GM19438 (cell line): Measurements from ENCODE around the gene HEXIM1.
A peak's percentile ranks its signal among the peaks of the same experiment; 100 is the strongest.

Experiments
- ATAC-seq: cut with Tn5 transposase; IDR thresholded peaks from one replicate; pipeline ENCODE4 v1.9.1; 2021; ENCODE audit warnings: low read depth; ENCODE audit not compliant: unreplicated experiment

HEXIM1 gene

GRCh38 chr17:45128331-45128730, 19.9 kb upstream of the HEXIM1 start:
- no peak for ATAC-seq

- no peak for ATAC-seq
Observed at GRCh38 chr17:45128989-45129388, 19.3 kb upstream of the HEXIM1 start.

GRCh38 chr17:45129426-45129939, 18.8 kb upstream of the HEXIM1 start:
- no peak for ATAC-seq

- no peak for ATAC-seq
Observed at GRCh38 chr17:45129940-45130680, 18.2 kb upstream of the HEXIM1 start.

- no peak for ATAC-seq
Observed at GRCh38 chr17:45130681-45131615, 17.3 kb upstream of the HEXIM1 start.

GRCh38 chr17:45131616-45132319, 16.5 kb upstream of the HEXIM1 start:
- no peak for ATAC-seq

GRCh38 chr17:45132320-45132571, 16.0 kb upstream of the HEXIM1 start, which contains the start of gene PLCD3:
Gene PLCD3 (minus strand): TSS chr17:45132515. CDS start chr17:45132410, 105 bp downstream.
- no peak for ATAC-seq

GRCh38 chr17:45132572-45133463, 15.5 kb upstream of the HEXIM1 start:
- no peak for ATAC-seq

GRCh38 chr17:45135192-45135977, 12.9 kb upstream of the HEXIM1 start, which contains the start of gene ACBD4:
Gene ACBD4 (plus strand): TSS chr17:45135687. CDS start chr17:45136145, 458 bp downstream.
- peak; percentile 66 for ATAC-seq

- no peak for ATAC-seq
Observed at GRCh38 chr17:45135978-45136791, 12.1 kb upstream of the HEXIM1 start.

GRCh38 chr17:45136846-45137560, 11.3 kb upstream of the HEXIM1 start:
- no peak for ATAC-seq

GRCh38 chr17:45137561-45138305, 10.5 kb upstream of the HEXIM1 start:
- no peak for ATAC-seq

- ATAC-seq: no peak
Observed at GRCh38 chr17:45138911-45139532, 9.3 kb upstream of the HEXIM1 start.

- ATAC-seq: no peak
Observed at GRCh38 chr17:45139533-45139920, 8.7 kb upstream of the HEXIM1 start.

- ATAC-seq: no peak
Observed at GRCh38 chr17:45143094-45143670, 5.1 kb upstream of the HEXIM1 start.

- no peak for ATAC-seq
Observed at GRCh38 chr17:45143767-45144198, 4.5 kb upstream of the HEXIM1 start.
